PC-9 (cell line): ENCODE data around the gene NDE1.

Experiments used
- EZH2 ChIP-seq: fragments of 200-600 bp; sonication (generic); IDR thresholded peaks from 2 replicates; pipeline ENCODE4 v1.8.0; 2017; ENCODE audit warnings: antibody characterized with exemption, low read depth
- TF ChIP-seq, protein P1 (sequence below): fragments of 200-600 bp; sonication (generic); conservative IDR thresholded peaks from 2 replicates; pipeline ENCODE4 v1.6.1; 2017; ENCODE audit warnings: mixed run types, antibody characterized with exemption, mild to moderate bottlenecking, moderate library complexity

DNA sequence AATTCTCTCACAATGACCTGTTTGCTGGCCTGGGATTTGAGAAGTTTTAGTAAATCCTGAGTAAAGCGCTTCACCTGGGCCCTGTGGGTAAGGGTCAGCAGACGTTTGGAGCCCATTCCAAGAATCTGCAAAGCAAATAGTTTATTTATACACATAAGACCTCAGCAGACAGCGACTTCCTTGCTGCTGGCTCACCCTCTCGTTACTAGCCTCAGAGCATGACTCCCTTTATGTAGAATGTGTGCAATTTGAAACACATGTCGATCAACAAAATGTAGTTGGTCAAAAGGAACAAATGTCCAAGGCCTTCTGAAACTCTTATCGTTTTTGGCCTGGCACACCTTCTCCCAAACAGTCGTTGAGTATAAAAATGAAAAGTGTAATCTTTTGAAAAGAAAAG is 38.4 kb upstream of the NDE1 start:
- TF ChIP-seq, protein P1, sequence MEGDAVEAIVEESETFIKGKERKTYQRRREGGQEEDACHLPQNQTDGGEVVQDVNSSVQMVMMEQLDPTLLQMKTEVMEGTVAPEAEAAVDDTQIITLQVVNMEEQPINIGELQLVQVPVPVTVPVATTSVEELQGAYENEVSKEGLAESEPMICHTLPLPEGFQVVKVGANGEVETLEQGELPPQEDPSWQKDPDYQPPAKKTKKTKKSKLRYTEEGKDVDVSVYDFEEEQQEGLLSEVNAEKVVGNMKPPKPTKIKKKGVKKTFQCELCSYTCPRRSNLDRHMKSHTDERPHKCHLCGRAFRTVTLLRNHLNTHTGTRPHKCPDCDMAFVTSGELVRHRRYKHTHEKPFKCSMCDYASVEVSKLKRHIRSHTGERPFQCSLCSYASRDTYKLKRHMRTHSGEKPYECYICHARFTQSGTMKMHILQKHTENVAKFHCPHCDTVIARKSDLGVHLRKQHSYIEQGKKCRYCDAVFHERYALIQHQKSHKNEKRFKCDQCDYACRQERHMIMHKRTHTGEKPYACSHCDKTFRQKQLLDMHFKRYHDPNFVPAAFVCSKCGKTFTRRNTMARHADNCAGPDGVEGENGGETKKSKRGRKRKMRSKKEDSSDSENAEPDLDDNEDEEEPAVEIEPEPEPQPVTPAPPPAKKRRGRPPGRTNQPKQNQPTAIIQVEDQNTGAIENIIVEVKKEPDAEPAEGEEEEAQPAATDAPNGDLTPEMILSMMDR: no peak
- no peak for TF ChIP-seq EZH2
